Measurements from ENCODE around the gene CHAMP1.

DNA sequence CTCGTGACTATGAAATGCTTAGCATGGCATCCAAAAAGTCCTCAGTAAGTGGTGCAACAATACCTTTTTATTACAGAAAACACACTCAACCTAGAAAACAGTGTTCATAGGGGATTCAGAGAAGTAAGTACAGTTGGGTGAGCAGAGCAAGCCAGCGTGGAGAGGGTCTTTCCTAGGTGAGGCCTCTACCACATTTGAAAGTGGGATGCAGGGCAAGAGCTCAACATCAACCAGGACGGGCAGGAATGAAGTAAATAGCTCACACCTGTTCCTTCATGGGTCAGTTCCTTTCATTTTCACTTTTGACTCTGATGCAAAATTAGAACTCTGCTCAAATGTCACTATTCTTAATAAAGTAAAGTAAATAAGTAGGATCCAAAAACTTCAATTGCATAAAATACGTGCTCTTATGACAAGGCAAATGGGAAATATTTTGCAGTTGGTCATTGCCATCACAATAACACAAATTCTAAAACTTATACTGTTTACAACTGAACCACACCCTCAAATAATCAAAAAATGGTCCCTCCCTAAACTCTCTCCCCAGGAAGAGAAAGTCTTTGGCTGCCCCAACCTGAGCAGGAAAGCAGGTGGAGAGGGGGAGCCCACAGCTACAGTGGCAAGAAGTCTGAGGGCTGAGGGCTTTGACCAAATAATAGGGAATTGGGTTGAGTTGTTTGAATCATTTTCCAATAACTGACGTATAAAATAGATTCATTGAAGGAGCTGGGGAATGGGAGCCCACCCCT is 20.2 kb downstream of the CHAMP1 start:
- TF ChIP-seq, protein P1, sequence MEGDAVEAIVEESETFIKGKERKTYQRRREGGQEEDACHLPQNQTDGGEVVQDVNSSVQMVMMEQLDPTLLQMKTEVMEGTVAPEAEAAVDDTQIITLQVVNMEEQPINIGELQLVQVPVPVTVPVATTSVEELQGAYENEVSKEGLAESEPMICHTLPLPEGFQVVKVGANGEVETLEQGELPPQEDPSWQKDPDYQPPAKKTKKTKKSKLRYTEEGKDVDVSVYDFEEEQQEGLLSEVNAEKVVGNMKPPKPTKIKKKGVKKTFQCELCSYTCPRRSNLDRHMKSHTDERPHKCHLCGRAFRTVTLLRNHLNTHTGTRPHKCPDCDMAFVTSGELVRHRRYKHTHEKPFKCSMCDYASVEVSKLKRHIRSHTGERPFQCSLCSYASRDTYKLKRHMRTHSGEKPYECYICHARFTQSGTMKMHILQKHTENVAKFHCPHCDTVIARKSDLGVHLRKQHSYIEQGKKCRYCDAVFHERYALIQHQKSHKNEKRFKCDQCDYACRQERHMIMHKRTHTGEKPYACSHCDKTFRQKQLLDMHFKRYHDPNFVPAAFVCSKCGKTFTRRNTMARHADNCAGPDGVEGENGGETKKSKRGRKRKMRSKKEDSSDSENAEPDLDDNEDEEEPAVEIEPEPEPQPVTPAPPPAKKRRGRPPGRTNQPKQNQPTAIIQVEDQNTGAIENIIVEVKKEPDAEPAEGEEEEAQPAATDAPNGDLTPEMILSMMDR (IDR thresholded peaks at IDR 0.05; ENCODE audit: low read length) = no peak
- no peak for TF ChIP-seq EZH2 (IDR thresholded peaks at IDR 0.05; ENCODE audit: borderline replicate concordance, low read length)
